ENCODE results near the gene VEPH1.
A peak's percentile ranks its signal among the peaks of the same experiment; 100 is the strongest.

VEPH1 gene

DNA sequence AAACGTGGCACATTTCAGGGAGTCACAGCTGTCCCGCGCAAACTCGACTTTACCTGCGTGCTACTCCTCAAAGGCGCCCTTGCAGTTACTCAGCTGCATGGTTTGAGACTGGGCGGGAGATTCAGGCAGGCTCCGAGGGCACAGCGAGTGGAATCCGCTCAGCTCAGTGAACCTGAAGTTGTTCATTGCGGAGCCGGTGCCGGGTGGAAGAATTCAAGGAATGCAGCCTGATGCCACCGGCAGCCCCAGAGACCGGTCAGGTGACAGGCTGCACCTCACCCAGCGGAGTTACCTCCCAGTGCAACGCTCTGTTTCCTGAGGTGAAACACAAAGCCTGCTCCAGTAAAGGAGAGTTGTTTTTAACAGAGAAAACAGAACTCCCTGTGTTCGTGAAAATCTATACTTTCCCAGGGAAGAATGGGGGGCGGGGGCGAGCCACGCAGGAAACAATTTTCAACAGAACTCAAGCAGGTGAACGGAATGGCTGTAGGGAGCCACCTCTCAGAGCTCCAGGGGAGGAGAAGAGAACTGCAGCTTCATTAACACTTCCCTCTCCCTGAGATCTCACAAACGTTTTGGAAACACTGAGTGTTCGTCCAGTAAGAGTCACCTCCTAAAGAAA, 3.8 kb downstream of the VEPH1 start:
- peak overlapping the region in 1 of 2 experiments; percentile 45 for H3K4me3 ChIP-seq (ENCODE audit: low read depth in 1 of 2, low read length in 1 of 2)
- no peaks in the 10 kb centered on the region for H3K36me3 ChIP-seq
- no peaks in the 10 kb centered on the region for H3K9me3 ChIP-seq
- peaks cover 53% of the 10 kb centered on the region for H3K27me3 ChIP-seq
- TF ChIP-seq CTCF (IDR thresholded peaks at IDR 0.05) = no peak
- H3K27ac ChIP-seq = no peak overlapping the region
- peaks cover 10 to 15% of the 10 kb centered on the region in 2 experiments for H3K4me1 ChIP-seq (ENCODE audit: control insufficient read depth in 1 of 2, insufficient read depth in 1 of 2, low read depth in 1 of 2, low read length in 1 of 2)

DNA sequence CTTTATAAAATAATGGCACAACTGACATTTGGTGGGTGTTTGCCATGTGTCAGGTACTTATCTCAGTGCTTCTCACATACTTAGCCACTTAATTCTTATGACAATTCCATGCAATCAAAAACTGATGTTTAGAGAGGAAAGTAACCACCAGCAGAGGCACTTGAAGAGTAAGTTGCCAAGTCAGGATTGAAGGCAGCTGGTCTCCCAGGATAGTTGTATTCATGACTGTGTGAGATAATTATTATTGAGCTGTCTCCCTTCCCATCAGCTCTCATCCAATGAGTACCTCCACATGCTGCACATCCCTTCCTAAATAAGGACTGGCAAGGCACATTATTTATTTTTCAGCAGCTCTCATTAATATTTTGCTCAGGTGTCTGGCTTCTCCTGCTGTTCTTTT, 4.8 kb downstream of the VEPH1 start:
- Histone ChIP-seq H3K27me3 (peaks cover 53% of the 10 kb centered on the region), H3K27ac (no peak overlapping the region), H3K36me3 (no peaks in the 10 kb centered on the region), H3K4me3 (ENCODE audit: low read depth in 1 of 2, low read length in 1 of 2) (no peak overlapping the region), H3K9me3 (no peaks in the 10 kb centered on the region), H3K4me1 (ENCODE audit: control insufficient read depth in 1 of 2, insufficient read depth in 1 of 2, low read depth in 1 of 2, low read length in 1 of 2) (peaks cover 10 to 15% of the 10 kb centered on the region in 2 experiments)
- TF ChIP-seq CTCF (IDR thresholded peaks at IDR 0.05) = no peak

- Histone ChIP-seq H3K27ac (no peak overlapping the region), H3K4me1 (ENCODE audit: control insufficient read depth in 1 of 2, insufficient read depth in 1 of 2, low read depth in 1 of 2, low read length in 1 of 2) (peaks cover 10 to 15% of the 10 kb centered on the region in 2 experiments), H3K4me3 (ENCODE audit: low read depth in 1 of 2, low read length in 1 of 2) (no peak overlapping the region), H3K36me3 (no peaks in the 10 kb centered on the region), H3K9me3 (no peaks in the 10 kb centered on the region), H3K27me3 (peaks cover 40% of the 10 kb centered on the region)
- TF ChIP-seq CTCF (IDR thresholded peaks at IDR 0.05) = no peak
Observed at GRCh38 chr3:157495846-157496245, 7.4 kb downstream of the VEPH1 start.

DNA sequence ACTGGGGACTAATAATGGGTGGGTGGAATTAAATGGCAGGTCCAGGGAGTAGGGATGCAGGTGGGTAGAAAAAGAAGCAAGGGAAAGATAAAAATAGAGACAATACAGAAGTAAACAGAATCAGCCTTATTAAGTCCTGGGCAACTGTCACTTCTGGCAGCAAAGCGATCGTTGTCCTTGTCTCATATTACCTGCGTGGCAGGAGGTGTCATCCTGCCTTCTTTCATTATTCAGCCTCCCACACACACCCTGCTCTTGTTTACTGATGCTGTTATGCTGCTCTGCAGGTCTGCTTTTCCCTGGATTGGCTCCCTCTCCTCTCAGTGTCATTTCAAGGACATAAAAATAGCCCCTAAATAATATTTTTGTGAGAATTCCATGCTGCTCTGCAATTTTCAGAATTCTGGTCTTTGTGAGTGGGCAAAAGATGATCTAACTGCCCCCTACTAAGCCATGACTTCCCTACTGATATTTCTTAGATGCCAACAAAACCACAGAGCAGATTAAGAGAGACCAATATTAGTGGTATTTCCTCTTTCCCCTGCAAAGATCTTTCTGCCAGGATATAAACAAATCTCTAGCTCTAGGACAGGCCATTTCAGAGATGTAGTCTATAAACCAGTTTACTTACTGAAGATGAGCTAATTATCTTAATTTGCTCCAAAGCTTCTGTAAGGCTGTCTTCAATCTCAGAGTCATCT, 8.5 kb downstream of the VEPH1 start:
- Histone ChIP-seq H3K27ac (no peak overlapping the region), H3K4me3 (ENCODE audit: low read depth in 1 of 2, low read length in 1 of 2) (no peak overlapping the region), H3K9me3 (no peaks in the 10 kb centered on the region), H3K27me3 (peaks cover 29% of the 10 kb centered on the region), H3K36me3 (no peaks in the 10 kb centered on the region), H3K4me1 (ENCODE audit: control insufficient read depth in 1 of 2, insufficient read depth in 1 of 2, low read depth in 1 of 2, low read length in 1 of 2) (peaks cover 6 to 9% of the 10 kb centered on the region in 2 experiments)
- TF ChIP-seq CTCF (IDR thresholded peaks at IDR 0.05) = no peak

GRCh38 chr3:157493627-157494550, 9.3 kb downstream of the VEPH1 start:
- Histone ChIP-seq H3K4me3 (ENCODE audit: low read depth in 1 of 2, low read length in 1 of 2) (no peak overlapping the region), H3K36me3 (no peaks in the 10 kb centered on the region), H3K27me3 (peaks cover 21% of the 10 kb centered on the region), H3K4me1 (ENCODE audit: control insufficient read depth in 1 of 2, insufficient read depth in 1 of 2, low read depth in 1 of 2, low read length in 1 of 2) (peaks cover 2 to 3% of the 10 kb centered on the region in 2 experiments), H3K9me3 (no peaks in the 10 kb centered on the region), H3K27ac (no peak overlapping the region)
- TF ChIP-seq CTCF (IDR thresholded peaks at IDR 0.05) = peak; percentile 15

All from neutrophil (primary cell).